Dendritic cell treated with granulocyte-macrophage colony-stimulating factor and Interleukin-4, amounts not matched to agents 40 ng/mL and 50 ng/mL, for 4 days (primary cell): ENCODE data around the gene OBSL1.

Experiments
- H3K27ac Mint-ChIP-seq: one replicate; pipeline ENCODE4 v1.8.0; 2022; ENCODE audit warnings: mild to moderate bottlenecking, mixed read lengths
- H3K27me3 Mint-ChIP-seq: one replicate; pipeline ENCODE4 v1.8.0; 2022; ENCODE audit warnings: mild to moderate bottlenecking, mixed read lengths
- H3K36me3 Mint-ChIP-seq: one replicate; pipeline ENCODE4 v1.8.0; 2022; ENCODE audit warnings: low read depth, mixed read lengths
- H3K4me1 Mint-ChIP-seq: one replicate; pipeline ENCODE4 v1.8.0; 2022; ENCODE audit warnings: low read depth, mixed read lengths
- H3K4me3 Mint-ChIP-seq: one replicate; pipeline ENCODE4 v1.8.0; 2022; ENCODE audit warnings: mild to moderate bottlenecking, moderate library complexity, mixed read lengths
- H3K9me3 Mint-ChIP-seq: one replicate; pipeline ENCODE4 v1.8.0; 2022; ENCODE audit warnings: mixed read lengths
- intact Hi-C: fragments of 100-400 bp; cut with micrococcal nuclease; formaldehyde crosslinking; loops from one replicate; pipeline ENCODE4 v1.15.0; 2022

Gene OBSL1

DNA sequence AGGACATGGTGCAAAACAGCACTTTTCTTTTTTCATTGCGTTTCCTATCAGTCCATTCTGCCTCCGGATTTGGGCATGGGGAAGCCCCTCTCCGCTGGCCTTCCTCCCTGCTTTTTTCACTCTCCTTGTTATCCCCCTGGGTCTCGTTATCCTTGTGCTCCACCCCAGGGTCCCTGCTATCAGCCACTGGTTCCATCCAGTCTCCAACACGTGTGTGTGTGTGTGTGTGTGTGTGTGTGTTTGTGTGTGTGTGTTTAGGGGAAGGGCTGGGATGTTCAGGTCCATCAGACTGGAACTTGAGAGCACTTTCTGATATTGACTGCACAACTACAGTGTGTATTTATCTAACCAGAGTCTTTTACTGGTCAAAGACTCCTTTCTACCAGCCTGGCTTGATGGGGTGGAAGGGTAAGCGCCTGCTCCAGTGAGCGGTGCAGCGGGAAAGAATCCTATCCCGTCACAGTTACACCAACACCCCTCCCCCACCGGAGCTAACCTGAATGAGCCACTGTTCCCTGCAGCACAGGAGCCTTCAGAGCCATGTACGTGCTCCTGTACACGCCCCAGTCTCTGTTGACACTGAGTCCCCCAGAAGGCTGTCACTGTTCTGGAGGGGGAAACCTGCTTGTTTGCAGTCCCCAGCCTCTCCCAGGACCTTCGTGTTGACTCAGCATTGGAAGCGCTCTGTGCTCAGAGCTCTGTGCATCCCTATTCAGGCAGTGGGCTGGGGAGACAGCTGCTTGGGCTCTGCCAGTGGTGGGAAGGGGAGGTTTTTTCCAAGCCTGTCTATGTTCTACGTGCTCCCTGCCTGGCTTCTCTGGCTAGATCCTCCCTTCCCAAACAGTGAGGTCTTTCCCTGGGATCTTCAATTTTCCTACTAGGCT lies 5.4 kb upstream of the OBSL1 start:
- Mint-ChIP-seq H3K4me1 (peaks cover 11% of the 10 kb centered on the region), H3K27ac (no peak overlapping the region), H3K36me3 (no peaks in the 10 kb centered on the region), H3K9me3 (no peaks in the 10 kb centered on the region), H3K4me3 (no peak overlapping the region), H3K27me3 (peaks cover 46% of the 10 kb centered on the region)
- intact Hi-C loops, result no loop called here

GRCh38 chr2:219575566-219576504 lies 4.5 kb upstream of the OBSL1 start:
- intact Hi-C loops, result no loop called here
- no peaks in the 10 kb centered on the region for H3K36me3 Mint-ChIP-seq
- H3K4me1 Mint-ChIP-seq, result peaks cover 11% of the 10 kb centered on the region
- H3K27me3 Mint-ChIP-seq, result peaks cover 52% of the 10 kb centered on the region
- H3K4me3 Mint-ChIP-seq, result no peak overlapping the region
- no peak overlapping the region for H3K27ac Mint-ChIP-seq
- no peaks in the 10 kb centered on the region for H3K9me3 Mint-ChIP-seq

- Mint-ChIP-seq H3K36me3 (no peaks in the 10 kb centered on the region), H3K4me1 (peaks cover 16% of the 10 kb centered on the region), H3K27me3 (peaks cover 59% of the 10 kb centered on the region), H3K4me3 (no peak overlapping the region), H3K27ac (no peak overlapping the region), H3K9me3 (no peaks in the 10 kb centered on the region)
- intact Hi-C loops, result no loop called here
These were observed 3.4 kb upstream of the OBSL1 start for GRCh38 chr2:219574484-219575311.

DNA sequence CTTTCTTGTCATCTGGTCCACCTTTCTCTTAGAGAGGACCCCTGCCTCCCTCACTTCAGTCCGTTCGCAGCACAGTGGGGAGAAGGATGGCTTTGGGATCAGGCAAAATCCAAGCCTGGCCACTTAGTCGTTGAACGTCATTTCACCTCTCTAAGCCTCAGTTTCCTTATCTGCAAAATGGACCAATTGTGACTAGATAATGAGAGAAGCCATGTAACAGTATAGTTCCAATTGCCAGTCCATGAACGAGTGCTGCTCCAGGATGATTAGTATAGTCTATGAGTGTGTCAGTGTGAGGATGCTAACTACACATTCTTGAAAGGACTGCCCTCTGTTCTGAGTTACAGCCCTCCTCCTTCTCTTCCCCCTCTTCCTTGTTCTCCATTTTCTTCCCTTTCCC lies 1.8 kb upstream of the OBSL1 start:
- Mint-ChIP-seq H3K4me3 (no peak overlapping the region), H3K27ac (no peak overlapping the region), H3K4me1 (peaks cover 4% of the 10 kb centered on the region), H3K9me3 (no peaks in the 10 kb centered on the region), H3K27me3 (peaks cover 72% of the 10 kb centered on the region), H3K36me3 (no peaks in the 10 kb centered on the region)
- intact Hi-C loops, result no loop called here

GRCh38 chr2:219572237-219573001 lies 1.1 kb upstream of the OBSL1 start, which contains the start of gene INHA:
INHA (plus strand) TSS chr2:219572310; CDS start chr2:219572375, 65 bp downstream.
- Mint-ChIP-seq H3K4me1 (peaks cover 4% of the 10 kb centered on the region), H3K4me3 (no peak within 1 kb of the TSS), H3K9me3 (no peaks in the 10 kb centered on the region), H3K27ac (no peak within 1 kb of the TSS), H3K36me3 (no peaks in the 10 kb centered on the region), H3K27me3 (peaks cover 76% of the 10 kb centered on the region)
- intact Hi-C loops, result no loop called here

DNA sequence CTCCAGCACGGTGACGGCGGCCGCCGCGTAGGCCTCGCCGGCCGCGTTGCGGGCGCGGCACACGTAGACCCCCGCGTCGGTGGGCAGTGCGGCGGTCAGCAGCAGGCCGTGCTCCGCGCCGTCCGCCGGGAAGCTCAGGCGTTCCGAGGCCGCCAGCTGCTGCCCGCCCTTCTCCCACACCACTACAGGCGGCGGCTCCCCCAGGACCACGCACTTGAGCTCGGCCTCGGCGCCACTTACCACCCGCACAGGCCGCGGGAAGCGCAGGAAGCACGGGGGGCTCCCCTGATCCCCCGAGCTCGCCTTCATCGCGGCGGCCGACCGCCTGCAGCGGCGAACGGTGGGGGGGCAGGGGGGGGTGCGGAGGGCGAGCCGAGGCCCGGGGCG lies 422 bp downstream of the OBSL1 start:
- intact Hi-C loops, result no loop called here
- Mint-ChIP-seq H3K9me3 (no peaks in the 10 kb centered on the region), H3K27me3 (peaks cover 62% of the 10 kb centered on the region), H3K4me1 (peaks cover 4% of the 10 kb centered on the region), H3K4me3 (peak overlapping the region; percentile 35), H3K36me3 (no peaks in the 10 kb centered on the region), H3K27ac (no peak overlapping the region)

GRCh38 chr2:219570194-219570923 lies 980 bp downstream of the OBSL1 start:
- Mint-ChIP-seq H3K36me3 (no peaks in the 10 kb centered on the region), H3K27ac (no peak overlapping the region), H3K4me1 (peaks cover 4% of the 10 kb centered on the region), H3K4me3 (peak overlapping the region; percentile 52), H3K9me3 (no peaks in the 10 kb centered on the region), H3K27me3 (peaks cover 58% of the 10 kb centered on the region)
- intact Hi-C loops, result no loop called here

DNA sequence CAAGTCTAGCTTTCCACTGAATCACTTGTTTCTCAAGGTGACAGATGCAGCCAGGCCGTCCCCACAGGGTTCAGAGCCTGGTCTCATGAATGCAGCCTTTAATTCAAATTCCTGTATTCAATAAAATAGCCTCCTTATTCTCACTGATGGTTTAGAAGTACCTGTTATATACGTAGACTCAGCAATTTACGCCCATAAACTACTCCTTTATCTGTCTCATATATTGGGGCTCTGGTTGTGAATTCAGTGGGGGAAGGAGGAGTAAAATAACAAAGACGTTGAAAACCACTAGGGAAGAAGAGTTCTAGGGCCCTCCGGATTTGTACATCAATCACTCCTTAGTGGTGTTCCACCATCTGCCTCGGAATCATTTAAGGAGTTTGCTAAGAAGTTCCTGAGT lies 1.7 kb downstream of the OBSL1 start:
- Mint-ChIP-seq H3K27ac (no peak overlapping the region), H3K36me3 (no peaks in the 10 kb centered on the region), H3K27me3 (peaks cover 52% of the 10 kb centered on the region), H3K4me1 (peaks cover 4% of the 10 kb centered on the region), H3K9me3 (no peaks in the 10 kb centered on the region), H3K4me3 (no peak overlapping the region)
- intact Hi-C loops, result no loop called here

DNA sequence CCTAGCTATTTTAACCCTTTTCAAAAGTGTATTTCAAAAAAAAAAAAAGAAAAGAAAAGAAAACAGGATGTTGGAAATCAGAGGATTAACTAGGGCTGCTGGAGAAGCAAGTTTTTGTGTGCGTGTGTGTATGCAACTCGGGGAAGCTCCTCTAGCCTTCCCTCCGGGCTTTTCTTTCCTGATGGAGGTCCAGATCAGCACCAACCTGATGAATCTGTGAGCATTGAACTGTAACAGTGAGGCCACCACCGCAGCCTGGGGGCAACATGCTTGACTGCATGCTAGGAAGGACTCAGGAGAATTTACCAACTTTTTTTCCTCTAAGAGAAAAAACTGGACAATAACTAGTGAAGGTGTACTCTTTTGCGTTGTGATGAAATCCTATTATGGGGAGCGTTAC lies 2.3 kb downstream of the OBSL1 start:
- peaks cover 4% of the 10 kb centered on the region for H3K4me1 Mint-ChIP-seq
- H3K4me3 Mint-ChIP-seq, result no peak overlapping the region
- intact Hi-C loops, result no loop called here
- no peak overlapping the region for H3K27ac Mint-ChIP-seq
- H3K36me3 Mint-ChIP-seq, result no peaks in the 10 kb centered on the region
- H3K9me3 Mint-ChIP-seq, result no peaks in the 10 kb centered on the region
- peaks cover 52% of the 10 kb centered on the region for H3K27me3 Mint-ChIP-seq

DNA sequence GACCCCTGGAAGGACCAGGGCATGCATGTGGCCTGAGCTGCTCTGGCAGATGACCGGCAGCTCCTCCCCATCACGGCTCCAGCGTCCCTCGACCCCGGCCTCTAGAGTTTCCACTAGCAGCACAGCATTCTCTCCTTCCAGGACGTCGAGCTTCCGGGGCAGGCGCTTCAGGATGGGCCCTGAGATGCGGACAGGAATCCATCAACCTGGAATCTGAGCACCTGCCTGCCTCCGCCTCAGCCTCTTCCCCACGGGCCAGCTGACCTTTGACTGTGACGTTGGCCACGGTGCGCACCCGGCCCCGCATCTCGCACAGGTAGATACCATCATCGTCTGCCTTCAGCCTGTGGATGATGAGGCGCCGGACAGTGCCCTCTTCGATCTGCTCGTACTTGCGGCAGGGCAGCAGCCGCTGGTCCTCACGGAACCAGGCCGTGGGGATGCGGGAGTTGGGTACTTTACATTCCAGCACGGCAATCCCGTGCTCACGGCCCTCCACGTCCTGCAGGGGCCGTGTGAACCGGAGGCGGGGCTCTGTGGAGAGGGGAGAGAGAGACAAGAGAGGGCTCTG lies 3.5 kb downstream of the OBSL1 start:
- H3K9me3 Mint-ChIP-seq, result no peaks in the 10 kb centered on the region
- H3K27me3 Mint-ChIP-seq, result peaks cover 41% of the 10 kb centered on the region
- peaks cover 4% of the 10 kb centered on the region for H3K4me1 Mint-ChIP-seq
- no peak overlapping the region for H3K4me3 Mint-ChIP-seq
- no peaks in the 10 kb centered on the region for H3K36me3 Mint-ChIP-seq
- no peak overlapping the region for H3K27ac Mint-ChIP-seq
- intact Hi-C loops, result no loop called here

GRCh38 chr2:219567131-219567530 lies 4.2 kb downstream of the OBSL1 start:
- Mint-ChIP-seq H3K9me3 (no peaks in the 10 kb centered on the region), H3K27me3 (peaks cover 34% of the 10 kb centered on the region), H3K4me3 (no peak overlapping the region), H3K4me1 (peaks cover 4% of the 10 kb centered on the region), H3K36me3 (no peaks in the 10 kb centered on the region), H3K27ac (no peak overlapping the region)
- intact Hi-C loops, result no loop called here

- Mint-ChIP-seq H3K4me3 (no peak overlapping the region), H3K36me3 (no peaks in the 10 kb centered on the region), H3K27ac (no peak overlapping the region), H3K27me3 (peaks cover 29% of the 10 kb centered on the region), H3K4me1 (peaks cover 4% of the 10 kb centered on the region), H3K9me3 (no peaks in the 10 kb centered on the region)
- intact Hi-C loops, result no loop called here
These were observed 4.7 kb downstream of the OBSL1 start for GRCh38 chr2:219566640-219567039.
